NCI-H1048 (cell line): ENCODE data around the gene PIBF1.

Experiments used
- DNase-seq: peaks from one replicate; lab custom pipeline; 2025; lab: John Stamatoyannopoulos, UW

PIBF1 gene

GRCh38 chr13:73060251-73061160 is 278.6 kb downstream of the PIBF1 start:
- DNase-seq: no peak

GRCh38 chr13:73061473-73061872 is 279.5 kb downstream of the PIBF1 start:
- DNase-seq: no peak

GRCh38 chr13:73061876-73062275 is 279.9 kb downstream of the PIBF1 start:
- no peak for DNase-seq

DNA sequence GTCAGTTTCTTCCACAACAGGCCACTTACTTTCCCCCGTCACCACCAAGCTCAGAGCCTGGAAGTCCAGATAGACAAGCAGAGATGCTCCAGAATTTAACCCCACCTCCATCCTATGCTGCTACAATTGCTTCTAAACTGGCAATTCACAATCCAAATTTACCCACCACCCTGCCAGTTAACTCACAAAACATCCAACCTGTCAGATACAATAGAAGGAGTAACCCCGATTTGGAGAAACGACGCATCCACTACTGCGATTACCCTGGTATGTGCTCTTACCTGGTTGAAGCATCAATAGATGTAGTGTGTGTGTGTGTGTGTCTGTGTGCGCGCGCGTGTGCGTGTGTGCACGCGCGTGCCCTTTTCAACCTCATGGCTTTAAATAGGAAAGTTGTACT is 280.5 kb downstream of the PIBF1 start:
- DNase-seq: no peak

GRCh38 chr13:73063166-73063565 is 281.2 kb downstream of the PIBF1 start:
- no peak for DNase-seq

DNA sequence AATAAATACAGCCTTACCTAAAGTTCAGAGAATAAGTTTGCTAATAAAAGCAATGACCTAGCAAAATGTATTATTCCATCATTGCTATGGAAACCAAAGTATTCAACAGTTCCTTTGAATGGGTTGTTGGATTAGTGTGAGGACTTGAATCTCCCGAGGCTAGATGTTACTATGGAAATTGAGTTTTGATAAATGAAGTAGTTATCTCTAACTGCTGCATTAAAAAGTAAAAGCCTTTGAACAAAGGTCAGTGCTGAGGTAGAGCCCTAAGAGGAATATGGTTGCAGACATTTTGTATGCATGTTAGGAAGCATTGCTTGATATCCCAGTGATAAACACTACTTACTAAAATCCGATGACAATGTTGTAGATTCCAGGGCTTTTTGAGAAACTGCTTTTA is 283.1 kb downstream of the PIBF1 start:
- no peak for DNase-seq

DNA sequence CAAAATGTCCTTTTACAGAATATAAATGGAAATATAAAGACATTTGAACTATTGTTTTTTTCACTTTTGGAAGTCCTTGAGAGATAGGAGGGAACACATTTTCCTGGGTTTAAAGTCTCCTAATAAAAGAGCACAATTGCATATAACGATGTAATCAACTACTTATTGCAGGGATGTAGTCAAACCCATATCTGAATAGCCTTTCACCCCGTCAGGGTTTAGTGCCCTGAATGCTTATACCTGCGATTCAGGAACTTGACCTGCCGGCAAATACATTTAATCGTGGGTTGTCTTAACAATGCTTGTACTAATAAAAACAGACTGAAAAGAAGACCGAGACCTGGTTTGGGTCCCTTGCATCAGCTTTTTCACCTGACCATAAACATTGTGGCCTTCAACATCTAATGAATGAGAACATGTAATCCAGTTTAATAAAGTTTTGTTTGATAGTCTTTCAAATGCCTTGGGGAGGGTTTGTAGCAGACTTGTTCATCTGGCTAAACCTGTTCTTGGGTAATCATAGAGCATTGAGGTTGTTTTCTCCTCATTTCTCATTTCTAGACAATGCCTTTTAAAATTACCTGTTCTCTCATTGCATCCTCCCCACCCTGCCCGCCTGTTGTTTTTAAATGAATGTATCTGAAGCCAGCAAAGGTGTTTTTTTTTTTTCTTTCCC is 283.9 kb downstream of the PIBF1 start:
- DNase-seq: peak; percentile 32
